DOHH2 (cell line): ENCODE results near the gene ABCD1.

Experiments
- H3F3A ChIP-seq: fragments of 200-600 bp; sonication (generic), shearing (Covaris generic); 2 replicates; pipeline ENCODE4 v1.6.0; 2016; ENCODE audit warnings: antibody characterized with exemption, mild to moderate bottlenecking; ENCODE audit not compliant: control insufficient read depth, insufficient read depth
- H3K27ac ChIP-seq: fragments of 200-600 bp; sonication (generic); 2 replicates; pipeline ENCODE4 v1.5.1; 2014; ENCODE audit warnings: low read depth, mild to moderate bottlenecking, low read length, moderate library complexity
- H3K27me3 ChIP-seq: fragments of 200-600 bp; sonication (generic); 2 replicates; pipeline ENCODE4 v1.6.1; 2014; ENCODE audit warnings: mild to moderate bottlenecking, low read length, mixed read lengths; ENCODE audit not compliant: control insufficient read depth
- H3K36me3 ChIP-seq: fragments of 200-600 bp; sonication (generic); 2 replicates; pipeline ENCODE4 v1.6.1; 2014; ENCODE audit warnings: mild to moderate bottlenecking, low read length, moderate library complexity, mixed read lengths; ENCODE audit not compliant: control insufficient read depth
- H3K4me1 ChIP-seq: fragments of 200-600 bp; sonication (generic); 2 replicates; pipeline ENCODE4 v1.6.1; 2014; ENCODE audit warnings: mild to moderate bottlenecking, low read length, mixed read lengths; ENCODE audit not compliant: control insufficient read depth
- H3K4me2 ChIP-seq: fragments of 200-600 bp; sonication (generic); 2 replicates; pipeline ENCODE4 v1.6.0; 2014; ENCODE audit warnings: mild to moderate bottlenecking, low read length, moderate library complexity
- H3K4me3 ChIP-seq: fragments of 200-600 bp; sonication (generic); 2 replicates; pipeline ENCODE4 v1.5.1; 2014; ENCODE audit warnings: mild to moderate bottlenecking, low read length, mixed read lengths
- H3K79me2 ChIP-seq: fragments of 200-600 bp; sonication (generic); 2 replicates; pipeline ENCODE4 v1.6.1; 2014; ENCODE audit warnings: mild to moderate bottlenecking, low read length, mixed read lengths; ENCODE audit not compliant: control insufficient read depth
- H3K9me2 ChIP-seq: fragments of 200-600 bp; sonication (generic); replicated peaks from 2 replicates; pipeline ENCODE4 v1.6.1; 2014; ENCODE audit warnings: mild to moderate bottlenecking, low read length, mixed read lengths; ENCODE audit not compliant: control insufficient read depth
- H3K9me3 ChIP-seq: fragments of 200-600 bp; sonication (generic); 2 replicates; pipeline ENCODE4 v1.6.1; 2014; ENCODE audit warnings: antibody characterized with exemption, low read length, mixed read lengths; ENCODE audit not compliant: control insufficient read depth, insufficient read depth
- H4K20me1 ChIP-seq: fragments of 200-600 bp; sonication (generic); 2 replicates; pipeline ENCODE4 v1.6.0; 2014; ENCODE audit warnings: low read depth, mild to moderate bottlenecking, antibody characterized with exemption, low read length, moderate library complexity; ENCODE audit not compliant: control insufficient read depth, insufficient read depth
- CTCF ChIP-seq: fragments of 200-600 bp; sonication (generic); IDR thresholded peaks from one replicate; pipeline ENCODE4 v1.5.1; 2014; ENCODE audit warnings: antibody characterized with exemption, mild to moderate bottlenecking, low read depth, low read length; ENCODE audit not compliant: poor library complexity, severe bottlenecking
- EZH2phosphoT487 ChIP-seq: fragments of 200-600 bp; sonication (generic); IDR thresholded peaks from 2 replicates; pipeline ENCODE4 v1.6.1; 2017; ENCODE audit warnings: borderline replicate concordance, mild to moderate bottlenecking, antibody characterized with exemption, low read length, moderate library complexity, mixed read lengths

Gene ABCD1

GRCh38 chrX:153773741-153774575 is 49.3 kb downstream of the ABCD1 start:
- Histone ChIP-seq H3K36me3 (no peaks in the 10 kb centered on the region), H3K9me3 (no peaks in the 10 kb centered on the region), H3K4me2 (no peak overlapping the region), H3K4me1 (no peaks in the 10 kb centered on the region), H3K27me3 (no peaks in the 10 kb centered on the region), H3K4me3 (no peak overlapping the region), H3F3A (no peaks in the 10 kb centered on the region), H3K9me2 (no peaks in the 10 kb centered on the region), H3K27ac (no peak overlapping the region), H4K20me1 (no peaks in the 10 kb centered on the region), H3K79me2 (no peaks in the 10 kb centered on the region)
- TF ChIP-seq CTCF (no peak), EZH2phosphoT487 (no peak)

GRCh38 chrX:153774576-153775292 is 50.1 kb downstream of the ABCD1 start:
- Histone ChIP-seq H3K36me3 (no peaks in the 10 kb centered on the region), H3K4me1 (no peaks in the 10 kb centered on the region), H4K20me1 (no peaks in the 10 kb centered on the region), H3K27ac (no peak overlapping the region), H3K79me2 (no peaks in the 10 kb centered on the region), H3K9me2 (no peaks in the 10 kb centered on the region), H3F3A (no peaks in the 10 kb centered on the region), H3K9me3 (no peaks in the 10 kb centered on the region), H3K4me3 (no peak overlapping the region), H3K27me3 (no peaks in the 10 kb centered on the region), H3K4me2 (no peak overlapping the region)
- TF ChIP-seq EZH2phosphoT487 = no peak
- no peak for TF ChIP-seq CTCF

GRCh38 chrX:153775293-153776119 is 50.9 kb downstream of the ABCD1 start:
- no peaks in the 10 kb centered on the region for H3K27me3 ChIP-seq

More at GRCh38 chrX:153775293-153776119, 50.9 kb downstream of the ABCD1 start:
- Histone ChIP-seq H4K20me1 (no peaks in the 10 kb centered on the region), H3F3A (no peaks in the 10 kb centered on the region), H3K4me3 (no peak overlapping the region), H3K36me3 (no peaks in the 10 kb centered on the region), H3K9me2 (no peaks in the 10 kb centered on the region), H3K4me2 (no peak overlapping the region), H3K27ac (no peak overlapping the region), H3K4me1 (no peaks in the 10 kb centered on the region), H3K79me2 (no peaks in the 10 kb centered on the region), H3K9me3 (no peaks in the 10 kb centered on the region)
- TF ChIP-seq EZH2phosphoT487 = no peak
- no peak for TF ChIP-seq CTCF
